ENCODE results near the gene ARHGAP12.

- TF ChIP-seq POLR2A (IDR thresholded peaks at IDR 0.05; ENCODE audit: low read length) (no peak), GATA1 (IDR thresholded peaks at IDR 0.05; ENCODE audit: low read depth, low read length) (no peak)
Measured at GRCh38 chr10:31864834-31865518, 63.7 kb downstream of the ARHGAP12 start.
